D721Med (cell line): ENCODE data around the gene ANTXR1.

Experiments used
- DNase-seq: peaks from one replicate; pipeline ENCODE4 v3.0.0; 2011; ENCODE audit warnings: low spot score; ENCODE audit not compliant: insufficient read length
- FAIRE-seq: peaks from 2 replicates; lab custom pipeline; 2011; peaks lifted over from hg19 to GRCh38; lab: Jason Lieb, UNC
- CTCF ChIP-seq: IDR thresholded peaks from 2 replicates; pipeline ENCODE4 v1.5.1; 2012; ENCODE audit warnings: mild to moderate bottlenecking, control low read depth; ENCODE audit not compliant: insufficient read depth; ENCODE audit errors: missing control alignments

ANTXR1 gene

GRCh38 chr2:69269330-69269729 is 256.4 kb downstream of the ANTXR1 start:
- no peak for DNase-seq
- no peak for TF ChIP-seq CTCF
- no peak for FAIRE-seq

GRCh38 chr2:69271831-69272257 is 258.9 kb downstream of the ANTXR1 start:
- no peak for DNase-seq
- no peak for FAIRE-seq
- no peak for TF ChIP-seq CTCF

GRCh38 chr2:69272803-69273471 is 260.0 kb downstream of the ANTXR1 start:
- FAIRE-seq (no peak), DNase-seq (no peak)
- no peak for TF ChIP-seq CTCF

GRCh38 chr2:69275490-69275889 is 262.5 kb downstream of the ANTXR1 start:
- FAIRE-seq (no peak), DNase-seq (no peak)
- TF ChIP-seq CTCF: no peak

- FAIRE-seq (no peak), DNase-seq (no peak)
These were observed 265.4 kb downstream of the ANTXR1 start for GRCh38 chr2:69278366-69278765.

GRCh38 chr2:69279211-69279610 is 266.2 kb downstream of the ANTXR1 start:
- no peak for TF ChIP-seq CTCF
- no peak for DNase-seq
- FAIRE-seq: no peak

More at GRCh38 chr2:69278366-69278765, 265.4 kb downstream of the ANTXR1 start:
- TF ChIP-seq CTCF: no peak

GRCh38 chr2:69279931-69280681 is 267.1 kb downstream of the ANTXR1 start:
- no peak for DNase-seq
- TF ChIP-seq CTCF: no peak
- FAIRE-seq: no peak
